ENCODE measurements around the gene PCDHB15. TPM values are rescaled to one million over a fixed set of nuclear protein-coding genes. Genes with fewer than 3 reads are reported as not detected.
"Not testable (repeated sequence)": the region's sequence is repeated elsewhere in the genome, so short reads cannot be mapped to it uniquely, and the experiment has no call there.

The PCDHB15 gene
- total RNA-seq, 1 donor: under 0.01 TPM

DNA sequence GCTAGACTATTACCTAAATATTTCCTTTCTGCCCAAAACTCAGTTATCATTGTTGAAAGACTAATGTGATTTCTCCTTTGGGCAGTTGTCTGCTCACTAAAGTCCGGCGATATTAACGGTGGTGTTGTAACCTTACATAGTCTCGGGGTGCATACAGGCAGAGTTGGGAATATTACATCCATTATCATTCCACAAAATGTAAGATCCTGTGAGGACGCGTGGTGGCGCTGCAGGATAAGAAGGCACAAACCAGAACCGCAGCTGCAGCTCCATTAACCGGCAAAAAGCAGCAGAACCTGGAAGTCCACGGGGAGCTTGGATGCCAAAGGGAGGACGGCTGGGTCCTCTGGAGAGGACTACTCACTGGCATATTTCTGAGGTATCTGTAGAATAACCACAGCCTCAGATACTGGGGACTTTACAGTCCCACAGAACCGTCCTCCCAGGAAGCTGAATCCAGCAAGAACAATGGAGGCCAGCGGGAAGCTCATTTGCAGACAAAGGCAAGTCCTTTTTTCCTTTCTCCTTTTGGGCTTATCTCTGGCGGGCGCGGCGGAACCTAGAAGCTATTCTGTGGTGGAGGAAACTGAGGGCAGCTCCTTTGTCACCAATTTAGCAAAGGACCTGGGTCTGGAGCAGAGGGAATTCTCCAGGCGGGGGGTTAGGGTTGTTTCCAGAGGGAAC lies 31.4 kb upstream of the PCDHB15 start, which contains the start of gene PCDHB13:
Gene PCDHB13 (plus strand): TSS at position 264 of the 684 bp plus-strand sequence. CDS start 205 bp downstream, at position 469.
- peak; percentile 16 for DNase-seq (ENCODE audit: low read depth)
- not testable (repeated sequence) for H3K4me3 ChIP-seq (ENCODE audit: low read depth, low read length)
- TF ChIP-seq, protein P1, sequence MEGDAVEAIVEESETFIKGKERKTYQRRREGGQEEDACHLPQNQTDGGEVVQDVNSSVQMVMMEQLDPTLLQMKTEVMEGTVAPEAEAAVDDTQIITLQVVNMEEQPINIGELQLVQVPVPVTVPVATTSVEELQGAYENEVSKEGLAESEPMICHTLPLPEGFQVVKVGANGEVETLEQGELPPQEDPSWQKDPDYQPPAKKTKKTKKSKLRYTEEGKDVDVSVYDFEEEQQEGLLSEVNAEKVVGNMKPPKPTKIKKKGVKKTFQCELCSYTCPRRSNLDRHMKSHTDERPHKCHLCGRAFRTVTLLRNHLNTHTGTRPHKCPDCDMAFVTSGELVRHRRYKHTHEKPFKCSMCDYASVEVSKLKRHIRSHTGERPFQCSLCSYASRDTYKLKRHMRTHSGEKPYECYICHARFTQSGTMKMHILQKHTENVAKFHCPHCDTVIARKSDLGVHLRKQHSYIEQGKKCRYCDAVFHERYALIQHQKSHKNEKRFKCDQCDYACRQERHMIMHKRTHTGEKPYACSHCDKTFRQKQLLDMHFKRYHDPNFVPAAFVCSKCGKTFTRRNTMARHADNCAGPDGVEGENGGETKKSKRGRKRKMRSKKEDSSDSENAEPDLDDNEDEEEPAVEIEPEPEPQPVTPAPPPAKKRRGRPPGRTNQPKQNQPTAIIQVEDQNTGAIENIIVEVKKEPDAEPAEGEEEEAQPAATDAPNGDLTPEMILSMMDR (IDR thresholded peaks at IDR 0.05; ENCODE audit: insufficient read depth, low read depth, low read length): peak; percentile 17

- not testable (repeated sequence) for DNase-seq (ENCODE audit: low read depth); H3K4me3 ChIP-seq (ENCODE audit: low read depth, low read length)
These were observed 30.6 kb upstream of the PCDHB15 start for GRCh38 chr5:141214583-141214982.

- not testable (repeated sequence) for DNase-seq (ENCODE audit: low read depth); H3K4me3 ChIP-seq (ENCODE audit: low read depth, low read length)
These were observed 29.7 kb upstream of the PCDHB15 start for GRCh38 chr5:141215504-141215903.

DNA sequence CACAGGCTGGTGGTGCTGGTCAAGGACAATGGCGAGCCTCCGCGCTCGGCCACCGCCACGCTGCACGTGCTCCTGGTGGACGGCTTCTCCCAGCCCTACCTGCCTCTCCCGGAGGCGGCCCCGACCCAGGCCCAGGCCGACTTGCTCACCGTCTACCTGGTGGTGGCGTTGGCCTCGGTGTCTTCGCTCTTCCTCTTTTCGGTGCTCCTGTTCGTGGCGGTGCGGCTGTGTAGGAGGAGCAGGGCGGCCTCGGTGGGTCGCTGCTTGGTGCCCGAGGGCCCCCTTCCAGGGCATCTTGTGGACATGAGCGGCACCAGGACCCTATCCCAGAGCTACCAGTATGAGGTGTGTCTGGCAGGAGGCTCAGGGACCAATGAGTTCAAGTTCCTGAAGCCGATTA lies 29.2 kb upstream of the PCDHB15 start:
- not testable (repeated sequence) for H3K4me3 ChIP-seq (ENCODE audit: low read depth, low read length)

DNA sequence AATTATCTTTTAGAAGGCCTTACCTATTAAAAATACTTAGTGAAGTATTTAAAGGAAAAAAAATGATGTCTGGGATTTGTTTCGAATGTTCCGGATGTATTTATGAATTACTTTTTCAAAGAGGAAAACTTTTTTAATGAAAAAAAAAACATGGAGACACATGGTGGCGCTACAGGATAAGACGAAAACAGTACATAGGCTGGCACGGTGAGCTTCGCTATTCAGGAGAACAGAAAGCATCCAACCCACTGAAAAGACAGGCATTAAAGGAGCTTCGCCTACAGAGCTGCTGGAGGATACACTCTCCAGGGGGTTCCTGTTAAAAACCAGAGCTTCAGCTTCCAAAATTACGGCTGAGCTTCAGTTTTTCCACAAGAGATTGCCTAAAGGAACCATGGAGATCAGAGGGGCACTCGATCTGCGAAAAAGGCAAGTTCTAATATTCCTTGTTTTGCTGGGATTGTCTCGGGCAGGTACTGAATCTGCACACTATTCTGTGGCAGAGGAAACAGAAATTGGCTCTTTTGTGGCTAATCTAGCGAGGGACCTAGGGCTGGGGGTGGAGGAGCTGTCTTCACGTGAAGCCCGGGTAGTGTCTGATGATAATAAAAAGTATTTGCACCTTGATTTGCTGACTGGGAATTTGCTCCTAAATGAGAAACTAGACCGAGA lies 21.9 kb upstream of the PCDHB15 start, which contains the start of gene PCDHB14:
Gene PCDHB14 (plus strand): TSS at position 232 of the 672 bp plus-strand sequence. CDS start 163 bp downstream, at position 395.
- peak within 1 kb of the TSS; percentile 24 for H3K4me3 ChIP-seq (ENCODE audit: low read depth, low read length)
- peak; percentile 27 for DNase-seq (ENCODE audit: low read depth)
- TF ChIP-seq, protein P1 (IDR thresholded peaks at IDR 0.05; ENCODE audit: insufficient read depth, low read depth, low read length): peak; percentile 25

More for the DNA sequence above, 29.2 kb upstream of the PCDHB15 start:
- DNase-seq (ENCODE audit: low read depth): not testable (repeated sequence)

- not testable (repeated sequence) for H3K4me3 ChIP-seq (ENCODE audit: low read depth, low read length); DNase-seq (ENCODE audit: low read depth)
These were observed 20.4 kb upstream of the PCDHB15 start for GRCh38 chr5:141224844-141225243.

DNA sequence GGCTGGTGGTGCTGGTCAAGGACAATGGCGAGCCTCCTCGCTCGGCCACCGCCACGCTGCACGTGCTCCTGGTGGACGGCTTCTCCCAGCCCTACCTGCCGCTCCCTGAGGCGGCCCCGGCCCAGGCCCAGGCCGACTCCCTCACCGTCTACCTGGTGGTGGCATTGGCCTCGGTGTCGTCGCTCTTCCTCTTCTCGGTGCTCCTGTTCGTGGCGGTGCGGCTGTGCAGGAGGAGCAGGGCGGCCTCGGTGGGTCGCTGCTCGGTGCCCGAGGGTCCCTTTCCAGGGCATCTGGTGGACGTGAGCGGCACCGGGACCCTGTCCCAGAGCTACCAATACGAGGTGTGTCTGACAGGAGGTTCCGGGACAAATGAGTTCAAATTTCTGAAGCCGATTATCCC lies 19.8 kb upstream of the PCDHB15 start:
- not testable (repeated sequence) for H3K4me3 ChIP-seq (ENCODE audit: low read depth, low read length)

GRCh38 chr5:141234109-141234667 lies 11.0 kb upstream of the PCDHB15 start:
- DNase-seq (ENCODE audit: low read depth): peak; percentile 5

More for the DNA sequence above, 19.8 kb upstream of the PCDHB15 start:
- not testable (repeated sequence) for DNase-seq (ENCODE audit: low read depth)

DNA sequence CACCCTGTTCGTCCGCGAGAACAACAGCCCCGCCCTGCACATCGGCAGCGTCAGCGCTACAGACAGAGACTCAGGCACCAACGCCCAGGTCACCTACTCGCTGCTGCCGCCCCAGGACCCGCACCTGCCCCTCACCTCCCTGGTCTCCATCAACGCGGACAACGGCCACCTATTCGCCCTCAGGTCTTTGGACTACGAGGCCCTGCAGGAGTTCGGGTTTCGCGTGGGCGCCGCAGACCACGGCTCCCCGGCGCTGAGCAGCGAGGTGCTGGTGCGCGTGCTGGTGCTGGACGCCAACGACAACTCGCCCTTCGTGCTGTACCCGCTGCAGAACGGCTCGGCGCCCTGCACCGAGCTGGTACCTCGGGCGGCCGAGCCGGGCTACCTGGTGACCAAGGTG lies 9.3 kb upstream of the PCDHB15 start:
- not testable (repeated sequence) for H3K4me3 ChIP-seq (ENCODE audit: low read depth, low read length); DNase-seq (ENCODE audit: low read depth)

More at GRCh38 chr5:141234109-141234667, 11.0 kb upstream of the PCDHB15 start:
- TF ChIP-seq, protein P1 (IDR thresholded peaks at IDR 0.05; ENCODE audit: insufficient read depth, low read depth, low read length): peak; percentile 23
- H3K4me3 ChIP-seq (ENCODE audit: low read depth, low read length): peak overlapping the region; percentile 37

All from fibroblast of villous mesenchyme (primary cell).